ENCODE measurements around the gene TAOK2. TPM values are rescaled to one million over a fixed set of nuclear protein-coding genes. Genes with fewer than 3 reads are reported as not detected.

Gene TAOK2
- total and polyA plus RNA-seq, 2 of the 13 experiments (the other 11 are each of a cell fraction or from before 2014, with no cell fraction given), result 17.4 to 43.2 TPM

DNA sequence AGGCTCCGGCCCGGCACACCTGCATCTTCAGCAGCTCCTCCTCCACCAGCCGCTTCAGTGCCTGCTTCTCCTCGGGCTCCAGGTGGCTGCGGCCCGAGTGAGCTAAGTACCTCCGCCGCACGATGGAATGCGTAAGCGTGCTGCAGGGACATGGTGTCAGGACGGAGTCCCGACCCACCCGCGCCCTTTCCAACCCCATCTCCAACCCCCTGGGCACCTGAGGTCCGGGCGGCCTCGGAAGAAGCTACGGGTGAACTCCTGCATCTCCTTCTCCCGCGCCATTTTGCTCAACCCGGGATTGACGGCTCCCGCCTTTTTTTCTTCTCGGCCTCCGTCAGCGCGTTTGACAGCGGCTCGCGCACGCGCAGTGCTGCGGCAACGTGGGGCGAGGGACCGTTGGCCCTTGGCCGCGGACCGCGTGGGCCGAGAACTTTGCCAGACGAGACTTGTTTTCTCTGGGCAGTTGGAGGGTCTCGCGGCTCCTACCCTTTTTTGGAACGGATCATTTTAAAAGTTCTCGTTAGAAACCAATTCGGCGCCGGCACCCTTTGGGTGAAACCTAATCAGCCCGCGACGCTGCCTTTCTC lies 21.7 kb downstream of the TAOK2 start, which contains the start of gene HIRIP3 (continued):
- TF ChIP-seq, protein P1, sequence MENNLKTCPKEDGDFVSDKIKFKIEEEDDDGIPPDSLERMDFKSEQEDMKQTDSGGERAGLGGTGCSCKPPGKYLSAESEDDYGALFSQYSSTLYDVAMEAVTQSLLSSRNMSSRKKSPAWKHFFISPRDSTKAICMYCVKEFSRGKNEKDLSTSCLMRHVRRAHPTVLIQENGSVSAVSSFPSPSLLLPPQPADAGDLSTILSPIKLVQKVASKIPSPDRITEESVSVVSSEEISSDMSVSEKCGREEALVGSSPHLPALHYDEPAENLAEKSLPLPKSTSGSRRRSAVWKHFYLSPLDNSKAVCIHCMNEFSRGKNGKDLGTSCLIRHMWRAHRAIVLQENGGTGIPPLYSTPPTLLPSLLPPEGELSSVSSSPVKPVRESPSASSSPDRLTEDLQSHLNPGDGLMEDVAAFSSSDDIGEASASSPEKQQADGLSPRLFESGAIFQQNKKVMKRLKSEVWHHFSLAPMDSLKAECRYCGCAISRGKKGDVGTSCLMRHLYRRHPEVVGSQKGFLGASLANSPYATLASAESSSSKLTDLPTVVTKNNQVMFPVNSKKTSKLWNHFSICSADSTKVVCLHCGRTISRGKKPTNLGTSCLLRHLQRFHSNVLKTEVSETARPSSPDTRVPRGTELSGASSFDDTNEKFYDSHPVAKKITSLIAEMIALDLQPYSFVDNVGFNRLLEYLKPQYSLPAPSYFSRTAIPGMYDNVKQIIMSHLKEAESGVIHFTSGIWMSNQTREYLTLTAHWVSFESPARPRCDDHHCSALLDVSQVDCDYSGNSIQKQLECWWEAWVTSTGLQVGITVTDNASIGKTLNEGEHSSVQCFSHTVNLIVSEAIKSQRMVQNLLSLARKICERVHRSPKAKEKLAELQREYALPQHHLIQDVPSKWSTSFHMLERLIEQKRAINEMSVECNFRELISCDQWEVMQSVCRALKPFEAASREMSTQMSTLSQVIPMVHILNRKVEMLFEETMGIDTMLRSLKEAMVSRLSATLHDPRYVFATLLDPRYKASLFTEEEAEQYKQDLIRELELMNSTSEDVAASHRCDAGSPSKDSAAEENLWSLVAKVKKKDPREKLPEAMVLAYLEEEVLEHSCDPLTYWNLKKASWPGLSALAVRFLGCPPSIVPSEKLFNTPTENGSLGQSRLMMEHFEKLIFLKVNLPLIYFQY (CRISPR knock-in tag; IDR thresholded peaks at IDR 0.05; ENCODE audit: borderline replicate concordance), result no peak
- TF ChIP-seq HES4 (CRISPR knock-in tag; IDR thresholded peaks at IDR 0.05; ENCODE audit: borderline replicate concordance) (peak; percentile 74; the same call in 1 of the 2 replicates), TMF1 (CRISPR knock-in tag; IDR thresholded peaks at IDR 0.05; ENCODE audit: low read depth) (peak; percentile 75; the same call in 1 of the 2 replicates), TGIF2 (CRISPR knock-in tag; IDR thresholded peaks at IDR 0.05) (peak; percentile 95), ZNF570 (CRISPR knock-in tag; IDR thresholded peaks at IDR 0.05; ENCODE audit: borderline replicate concordance) (no peak), NFKBIZ (CRISPR knock-in tag; IDR thresholded peaks at IDR 0.05) (no peak), MED13 (CRISPR knock-in tag; IDR thresholded peaks at IDR 0.05) (peak; percentile 23; the same call in 1 of the 2 replicates), ZNF234 (CRISPR knock-in tag; conservative IDR thresholded peaks at IDR 0.05) (no peak), ZNF558 (CRISPR knock-in tag; IDR thresholded peaks at IDR 0.05; ENCODE audit: borderline replicate concordance) (peak; percentile 97), ZNF350 (CRISPR knock-in tag; IDR thresholded peaks at IDR 0.05; ENCODE audit: borderline replicate concordance, low read depth) (no peak), HNRNPH1 (optimal IDR thresholded peaks at IDR 0.05; ENCODE audit: low read depth, low read length) (no peak), FOXA3 (CRISPR knock-in tag; IDR thresholded peaks at IDR 0.05) (no peak)
- TF ChIP-seq, protein P2, sequence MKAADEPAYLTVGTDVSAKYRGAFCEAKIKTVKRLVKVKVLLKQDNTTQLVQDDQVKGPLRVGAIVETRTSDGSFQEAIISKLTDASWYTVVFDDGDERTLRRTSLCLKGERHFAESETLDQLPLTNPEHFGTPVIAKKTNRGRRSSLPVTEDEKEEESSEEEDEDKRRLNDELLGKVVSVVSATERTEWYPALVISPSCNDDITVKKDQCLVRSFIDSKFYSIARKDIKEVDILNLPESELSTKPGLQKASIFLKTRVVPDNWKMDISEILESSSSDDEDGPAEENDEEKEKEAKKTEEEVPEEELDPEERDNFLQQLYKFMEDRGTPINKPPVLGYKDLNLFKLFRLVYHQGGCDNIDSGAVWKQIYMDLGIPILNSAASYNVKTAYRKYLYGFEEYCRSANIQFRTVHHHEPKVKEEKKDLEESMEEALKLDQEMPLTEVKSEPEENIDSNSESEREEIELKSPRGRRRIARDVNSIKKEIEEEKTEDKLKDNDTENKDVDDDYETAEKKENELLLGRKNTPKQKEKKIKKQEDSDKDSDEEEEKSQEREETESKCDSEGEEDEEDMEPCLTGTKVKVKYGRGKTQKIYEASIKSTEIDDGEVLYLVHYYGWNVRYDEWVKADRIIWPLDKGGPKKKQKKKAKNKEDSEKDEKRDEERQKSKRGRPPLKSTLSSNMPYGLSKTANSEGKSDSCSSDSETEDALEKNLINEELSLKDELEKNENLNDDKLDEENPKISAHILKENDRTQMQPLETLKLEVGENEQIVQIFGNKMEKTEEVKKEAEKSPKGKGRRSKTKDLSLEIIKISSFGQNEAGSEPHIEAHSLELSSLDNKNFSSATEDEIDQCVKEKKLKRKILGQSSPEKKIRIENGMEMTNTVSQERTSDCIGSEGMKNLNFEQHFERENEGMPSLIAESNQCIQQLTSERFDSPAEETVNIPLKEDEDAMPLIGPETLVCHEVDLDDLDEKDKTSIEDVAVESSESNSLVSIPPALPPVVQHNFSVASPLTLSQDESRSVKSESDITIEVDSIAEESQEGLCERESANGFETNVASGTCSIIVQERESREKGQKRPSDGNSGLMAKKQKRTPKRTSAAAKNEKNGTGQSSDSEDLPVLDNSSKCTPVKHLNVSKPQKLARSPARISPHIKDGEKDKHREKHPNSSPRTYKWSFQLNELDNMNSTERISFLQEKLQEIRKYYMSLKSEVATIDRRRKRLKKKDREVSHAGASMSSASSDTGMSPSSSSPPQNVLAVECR (CRISPR knock-in tag; IDR thresholded peaks at IDR 0.05; ENCODE audit: borderline replicate concordance), result no peak
- TF ChIP-seq, protein P3, sequence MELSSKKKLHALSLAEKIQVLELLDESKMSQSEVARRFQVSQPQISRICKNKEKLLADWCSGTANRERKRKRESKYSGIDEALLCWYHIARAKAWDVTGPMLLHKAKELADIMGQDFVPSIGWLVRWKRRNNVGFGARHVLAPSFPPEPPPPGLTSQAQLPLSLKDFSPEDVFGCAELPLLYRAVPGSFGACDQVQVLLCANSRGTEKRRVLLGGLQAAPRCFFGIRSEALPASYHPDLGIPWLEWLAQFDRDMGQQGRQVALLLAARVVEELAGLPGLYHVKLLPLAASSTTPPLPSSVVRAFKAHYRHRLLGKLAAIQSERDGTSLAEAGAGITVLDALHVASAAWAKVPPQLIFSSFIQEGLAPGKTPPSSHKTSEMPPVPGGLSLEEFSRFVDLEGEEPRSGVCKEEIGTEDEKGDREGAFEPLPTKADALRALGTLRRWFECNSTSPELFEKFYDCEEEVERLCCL (CRISPR knock-in tag; IDR thresholded peaks at IDR 0.05; ENCODE audit: borderline replicate concordance), result peak; percentile 82
- TF ChIP-seq, protein P4, sequence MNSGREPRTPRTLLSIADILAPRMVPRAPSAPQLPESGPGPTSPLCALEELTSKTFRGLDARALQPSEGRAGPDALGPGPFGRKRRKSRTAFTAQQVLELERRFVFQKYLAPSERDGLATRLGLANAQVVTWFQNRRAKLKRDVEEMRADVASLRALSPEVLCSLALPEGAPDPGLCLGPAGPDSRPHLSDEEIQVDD (CRISPR knock-in tag; IDR thresholded peaks at IDR 0.05; ENCODE audit: borderline replicate concordance), result peak; percentile 62; the same call in 1 of the 2 replicates
- TF ChIP-seq, protein P5, sequence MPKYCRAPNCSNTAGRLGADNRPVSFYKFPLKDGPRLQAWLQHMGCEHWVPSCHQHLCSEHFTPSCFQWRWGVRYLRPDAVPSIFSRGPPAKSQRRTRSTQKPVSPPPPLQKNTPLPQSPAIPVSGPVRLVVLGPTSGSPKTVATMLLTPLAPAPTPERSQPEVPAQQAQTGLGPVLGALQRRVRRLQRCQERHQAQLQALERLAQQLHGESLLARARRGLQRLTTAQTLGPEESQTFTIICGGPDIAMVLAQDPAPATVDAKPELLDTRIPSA (CRISPR knock-in tag; IDR thresholded peaks at IDR 0.05; ENCODE audit: borderline replicate concordance), result peak; percentile 82; the same call in 1 of the 2 replicates
- TF ChIP-seq, protein P6, sequence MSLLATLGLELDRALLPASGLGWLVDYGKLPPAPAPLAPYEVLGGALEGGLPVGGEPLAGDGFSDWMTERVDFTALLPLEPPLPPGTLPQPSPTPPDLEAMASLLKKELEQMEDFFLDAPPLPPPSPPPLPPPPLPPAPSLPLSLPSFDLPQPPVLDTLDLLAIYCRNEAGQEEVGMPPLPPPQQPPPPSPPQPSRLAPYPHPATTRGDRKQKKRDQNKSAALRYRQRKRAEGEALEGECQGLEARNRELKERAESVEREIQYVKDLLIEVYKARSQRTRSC (CRISPR knock-in tag; IDR thresholded peaks at IDR 0.05; ENCODE audit: low read depth), result no peak

All from HepG2 (cell line).